ENCODE results near the gene LEPROT. TPM values are rescaled to one million over a fixed set of nuclear protein-coding genes. Genes with fewer than 3 reads are reported as not detected.

LEPROT gene
- total RNA-seq, 1 donor from 2014 or later: 56.0 TPM

- H3K4me1 Mint-ChIP-seq (ENCODE audit: low read depth, unreplicated experiment): no peaks in the 10 kb centered on the region
- no peak overlapping the region for H3K4me3 Mint-ChIP-seq (ENCODE audit: unreplicated experiment)
- no peak overlapping the region for H3K27ac Mint-ChIP-seq (ENCODE audit: unreplicated experiment)
- no peaks in the 10 kb centered on the region for H3K9me3 Mint-ChIP-seq (ENCODE audit: unreplicated experiment)
- no peak for DNase-seq
- no peaks in the 10 kb centered on the region for H3K27me3 Mint-ChIP-seq (ENCODE audit: unreplicated experiment)
- no peaks in the 10 kb centered on the region for H3K36me3 Mint-ChIP-seq (ENCODE audit: unreplicated experiment)
- TF ChIP-seq CTCF (IDR thresholded peaks at IDR 0.05; ENCODE audit: partially characterized antibody, unreplicated experiment): no peak
Observed at GRCh38 chr1:65392497-65392896, 28.0 kb upstream of the LEPROT start.

GRCh38 chr1:65393347-65393746 lies 27.1 kb upstream of the LEPROT start:
- no peak for DNase-seq
- no peak overlapping the region for H3K4me3 Mint-ChIP-seq (ENCODE audit: unreplicated experiment)
- no peak for TF ChIP-seq CTCF (IDR thresholded peaks at IDR 0.05; ENCODE audit: partially characterized antibody, unreplicated experiment)
- no peaks in the 10 kb centered on the region for H3K27me3 Mint-ChIP-seq (ENCODE audit: unreplicated experiment)
- H3K27ac Mint-ChIP-seq (ENCODE audit: unreplicated experiment): no peak overlapping the region
- H3K4me1 Mint-ChIP-seq (ENCODE audit: low read depth, unreplicated experiment): no peaks in the 10 kb centered on the region
- no peaks in the 10 kb centered on the region for H3K36me3 Mint-ChIP-seq (ENCODE audit: unreplicated experiment)
- no peaks in the 10 kb centered on the region for H3K9me3 Mint-ChIP-seq (ENCODE audit: unreplicated experiment)

GRCh38 chr1:65393928-65394327 lies 26.5 kb upstream of the LEPROT start:
- no peak overlapping the region for H3K27ac Mint-ChIP-seq (ENCODE audit: unreplicated experiment)
- no peaks in the 10 kb centered on the region for H3K4me1 Mint-ChIP-seq (ENCODE audit: low read depth, unreplicated experiment)
- H3K27me3 Mint-ChIP-seq (ENCODE audit: unreplicated experiment): no peaks in the 10 kb centered on the region
- H3K9me3 Mint-ChIP-seq (ENCODE audit: unreplicated experiment): no peaks in the 10 kb centered on the region
- no peak for DNase-seq
- H3K36me3 Mint-ChIP-seq (ENCODE audit: unreplicated experiment): no peaks in the 10 kb centered on the region
- TF ChIP-seq CTCF (IDR thresholded peaks at IDR 0.05; ENCODE audit: partially characterized antibody, unreplicated experiment): no peak
- no peak overlapping the region for H3K4me3 Mint-ChIP-seq (ENCODE audit: unreplicated experiment)

GRCh38 chr1:65395887-65396612 lies 24.4 kb upstream of the LEPROT start:
- no peaks in the 10 kb centered on the region for H3K27me3 Mint-ChIP-seq (ENCODE audit: unreplicated experiment)
- H3K27ac Mint-ChIP-seq (ENCODE audit: unreplicated experiment): no peak overlapping the region
- H3K36me3 Mint-ChIP-seq (ENCODE audit: unreplicated experiment): no peaks in the 10 kb centered on the region
- no peak for TF ChIP-seq CTCF (IDR thresholded peaks at IDR 0.05; ENCODE audit: partially characterized antibody, unreplicated experiment)
- H3K9me3 Mint-ChIP-seq (ENCODE audit: unreplicated experiment): no peaks in the 10 kb centered on the region
- no peaks in the 10 kb centered on the region for H3K4me1 Mint-ChIP-seq (ENCODE audit: low read depth, unreplicated experiment)
- no peak overlapping the region for H3K4me3 Mint-ChIP-seq (ENCODE audit: unreplicated experiment)
- no peak for DNase-seq

GRCh38 chr1:65398083-65398482 lies 22.4 kb upstream of the LEPROT start:
- Mint-ChIP-seq H3K36me3 (ENCODE audit: unreplicated experiment) (no peaks in the 10 kb centered on the region), H3K4me1 (ENCODE audit: low read depth, unreplicated experiment) (no peaks in the 10 kb centered on the region), H3K27ac (ENCODE audit: unreplicated experiment) (no peak overlapping the region), H3K9me3 (ENCODE audit: unreplicated experiment) (no peaks in the 10 kb centered on the region), H3K27me3 (ENCODE audit: unreplicated experiment) (no peaks in the 10 kb centered on the region), H3K4me3 (ENCODE audit: unreplicated experiment) (no peak overlapping the region)
- TF ChIP-seq CTCF (IDR thresholded peaks at IDR 0.05; ENCODE audit: partially characterized antibody, unreplicated experiment): no peak
- no peak for DNase-seq

All from glutamatergic neuron (in vitro differentiated cells).